ENCODE measurements around the gene STAB2. TPM values are rescaled to one million over a fixed set of nuclear protein-coding genes. Genes with fewer than 3 reads are reported as not detected.

Gene STAB2
- total and polyA plus RNA-seq, 2 donors (not counting 1 experiment from before 2014, with no cell fraction given) = not detected

- H3K4me3 Mint-ChIP-seq = no peak overlapping the region
- H3K9ac ChIP-seq (ENCODE audit: low read length) = no peak overlapping the region
- H4K20me1 ChIP-seq (ENCODE audit: control insufficient read depth, insufficient read depth, low read length, poor library complexity, severe bottlenecking) = no peaks in the 10 kb centered on the region
- no peak overlapping the region for H3K4me3 ChIP-seq (ENCODE audit: control extremely low read depth in 1 of 5, extremely low read depth in 1 of 5, insufficient read depth in 1 of 5, low read depth in 2 of 5, low read length in 4 of 5)
- DNase-seq = no peak
- WGBS (ENCODE audit: insufficient coverage) = 90% methylated on average over 2 of the region's 5 CpGs
- H3K27ac Mint-ChIP-seq = no peak overlapping the region
- ATAC-seq (ENCODE audit: low read depth) = no peak
- H3K4me1 ChIP-seq (ENCODE audit: control insufficient read depth in 2 of 2, insufficient read depth in 2 of 2, low read length in 2 of 2) = no peaks in the 10 kb centered on the region
- intact Hi-C loops (cut with micrococcal nuclease) = no loop called here
- ChIA-PET CTCF (interaction anchor here (0.5 kb wide), 1 partner anchor 153 kb away, joined by 3 read pairs; no protein-coding TSS in a partner anchor), POLR2A (no interaction called here)
- H3K79me2 ChIP-seq (ENCODE audit: control insufficient read depth, insufficient read depth, low read length) = no peaks in the 10 kb centered on the region
- no peak overlapping the region for H3K27ac ChIP-seq (ENCODE audit: low read length in 2 of 2)
- no peaks in the 10 kb centered on the region for H3K36me3 ChIP-seq (replicated peaks in 1 of 2; ENCODE audit: control extremely low read depth in 1 of 2, control insufficient read depth in 1 of 2, extremely low read depth in 1 of 2, insufficient read depth in 2 of 2, low read length in 1 of 2)
- H2AFZ ChIP-seq (ENCODE audit: insufficient read depth, low read depth, low read length, poor library complexity, severe bottlenecking) = no peak overlapping the region
- H3K27me3 ChIP-seq (replicated peaks in 1 of 4; ENCODE audit: control extremely low read depth in 1 of 4, control insufficient read depth in 3 of 4, insufficient read depth in 4 of 4, low read length in 3 of 4) = peaks cover 0 to 3% (median 1%) of the 10 kb centered on the region in 4 experiments
- peaks cover 8% of the 10 kb centered on the region for H3K27me3 Mint-ChIP-seq
- H3K4me1 Mint-ChIP-seq = no peaks in the 10 kb centered on the region
- H3K4me2 ChIP-seq (replicated peaks; ENCODE audit: low read depth, low read length, poor library complexity, severe bottlenecking) = no peak overlapping the region
- no peaks in the 10 kb centered on the region for H3K9me3 Mint-ChIP-seq (ENCODE audit: insufficient read depth)
- no peaks in the 10 kb centered on the region for H3K9me3 ChIP-seq (ENCODE audit: control extremely low read depth in 1 of 3, control insufficient read depth in 2 of 3, insufficient read depth in 1 of 3, low read length in 2 of 3)
- TF ChIP-seq CTCF (IDR thresholded peaks at IDR 0.05) (no peak), EZH2 (IDR thresholded peaks at IDR 0.05; ENCODE audit: borderline replicate concordance, insufficient read depth, low read depth, low read length, poor library complexity, severe bottlenecking) (no peak)
These were observed 109.0 kb downstream of the STAB2 start for GRCh38 chr12:103696101-103696500.

- no peak overlapping the region for H2AFZ ChIP-seq (ENCODE audit: insufficient read depth, low read depth, low read length, poor library complexity, severe bottlenecking)
- no peak for DNase-seq
- 83% methylated on average over 4 of the region's 9 CpGs for WGBS (ENCODE audit: insufficient coverage)
These were observed 111.1 kb downstream of the STAB2 start for GRCh38 chr12:103697971-103698751.

More at GRCh38 chr12:103697971-103698751, 111.1 kb downstream of the STAB2 start:
- peaks cover 11% of the 10 kb centered on the region for H3K27me3 Mint-ChIP-seq
- H3K36me3 ChIP-seq (replicated peaks in 1 of 2; ENCODE audit: control extremely low read depth in 1 of 2, control insufficient read depth in 1 of 2, extremely low read depth in 1 of 2, insufficient read depth in 2 of 2, low read length in 1 of 2) = no peaks in the 10 kb centered on the region
- ChIA-PET CTCF (interaction anchor here (1.2 kb wide), 1 partner anchor 9 kb away, joined by 4 read pairs; no protein-coding TSS in a partner anchor), POLR2A (no interaction called here)
- H3K9ac ChIP-seq (ENCODE audit: low read length) = no peak overlapping the region
- H3K27ac Mint-ChIP-seq = no peak overlapping the region
- no peaks in the 10 kb centered on the region for H4K20me1 ChIP-seq (ENCODE audit: control insufficient read depth, insufficient read depth, low read length, poor library complexity, severe bottlenecking)
- no peaks in the 10 kb centered on the region for H3K79me2 ChIP-seq (ENCODE audit: control insufficient read depth, insufficient read depth, low read length)
- H3K4me3 Mint-ChIP-seq = no peak overlapping the region
- no peaks in the 10 kb centered on the region for H3K4me1 Mint-ChIP-seq
- no peak for TF ChIP-seq EZH2 (IDR thresholded peaks at IDR 0.05; ENCODE audit: borderline replicate concordance, insufficient read depth, low read depth, low read length, poor library complexity, severe bottlenecking)
- no peak overlapping the region for H3K27ac ChIP-seq (ENCODE audit: low read length in 2 of 2)
- no peaks in the 10 kb centered on the region for H3K9me3 Mint-ChIP-seq (ENCODE audit: insufficient read depth)
- no peaks in the 10 kb centered on the region for H3K9me3 ChIP-seq (ENCODE audit: control extremely low read depth in 1 of 3, control insufficient read depth in 2 of 3, insufficient read depth in 1 of 3, low read length in 2 of 3)
- H3K4me2 ChIP-seq (replicated peaks; ENCODE audit: low read depth, low read length, poor library complexity, severe bottlenecking) = no peak overlapping the region
- no peak overlapping the region for H3K4me3 ChIP-seq (ENCODE audit: control extremely low read depth in 1 of 5, extremely low read depth in 1 of 5, insufficient read depth in 1 of 5, low read depth in 2 of 5, low read length in 4 of 5)
- intact Hi-C loops (cut with micrococcal nuclease) = no loop called here
- no peaks in the 10 kb centered on the region for H3K4me1 ChIP-seq (ENCODE audit: control insufficient read depth in 2 of 2, insufficient read depth in 2 of 2, low read length in 2 of 2)
- ATAC-seq (ENCODE audit: low read depth) = no peak
- H3K27me3 ChIP-seq (replicated peaks in 1 of 4; ENCODE audit: control extremely low read depth in 1 of 4, control insufficient read depth in 3 of 4, insufficient read depth in 4 of 4, low read length in 3 of 4) = peaks cover 0 to 3% (median 1%) of the 10 kb centered on the region in 4 experiments
